Endothelial cell of umbilical vein (primary cell): Measurements from ENCODE around the gene HDAC10. TPM values are rescaled to one million over a fixed set of nuclear protein-coding genes. Genes with fewer than 3 reads are reported as not detected.

Experiments used
- BruUV-seq: library from RNA; stranded (reverse); fragments of 400-500 nt; replicated peaks from 2 replicates; lab custom pipeline; 2021; lab: Mats Ljungman, UMichigan
- CTCF ChIA-PET: fragments of 300-600, 350-600 bp; sonication (Branson Sonifier 250); formaldehyde crosslinking; loops from one replicate; lab custom pipeline; 2021; ENCODE audit warnings: antibody characterized with exemption, inconsistent platforms; lab: Charles Lee
- POLR2A ChIA-PET: fragments of 300-600, 350-600 bp; sonication (Branson Sonifier 250); formaldehyde crosslinking; loops from one replicate; lab custom pipeline; 2021; ENCODE audit warnings: antibody characterized with exemption, inconsistent platforms; lab: Charles Lee
- DNase-seq: peaks from one replicate; pipeline ENCODE4 v3.0.0-alpha.2; 2011; ENCODE audit warnings: low read depth, low spot score
- FAIRE-seq: peaks from 2 replicates; lab custom pipeline; 2011; peaks lifted over from hg19 to GRCh38; lab: Jason Lieb, UNC
- H2AFZ ChIP-seq: 2 replicates; pipeline ENCODE4 v1.6.0; 2012; ENCODE audit warnings: low read depth, low read length, control low read depth, inconsistent platforms
- H3K27ac ChIP-seq: 2 replicates; pipeline ENCODE4 v1.5.1; 2011; ENCODE audit warnings: low read depth, mild to moderate bottlenecking, control low read depth, low read length, moderate library complexity; ENCODE audit not compliant: insufficient read depth
- H3K27me3 ChIP-seq, 2 experiments: 2 replicates each; pipeline versions ENCODE4 v1.6.0 to v1.6.1; 2011; ENCODE audit warnings: low read length in 2 of 2, mixed read lengths in 1 of 2; ENCODE audit not compliant: control insufficient read depth in 2 of 2, insufficient read depth in 2 of 2
- H3K36me3 ChIP-seq, 2 experiments: 2 replicates in 1 of 2; 3 replicates in 1 of 2; pipeline ENCODE4 v1.5.1; 2011; ENCODE audit warnings: low read length in 2 of 2, mild to moderate bottlenecking in 1 of 2, moderate library complexity in 1 of 2; ENCODE audit not compliant: control insufficient read depth in 2 of 2, insufficient read depth in 2 of 2; ENCODE audit errors: extremely low read depth in 1 of 2
- H3K4me1 ChIP-seq: 3 replicates; pipeline ENCODE4 v1.5.1; 2011; ENCODE audit warnings: mild to moderate bottlenecking, low read length; ENCODE audit not compliant: control insufficient read depth, insufficient read depth; ENCODE audit errors: extremely low read depth
- H3K4me2 ChIP-seq: 2 replicates; pipeline ENCODE4 v1.6.1; 2011; ENCODE audit warnings: low read length, control low read depth, mixed read lengths; ENCODE audit not compliant: insufficient read depth
- H3K4me3 ChIP-seq, 3 experiments: fragments of 200-600 bp in 1 of 3; sonication (generic), shearing (Covaris generic) in 1 of 3; replicated peaks in 1 of 3; 2 replicates each; pipeline ENCODE4 v1.5.1; 2011 to 2016; ENCODE audit warnings: control low read depth in 3 of 3, low read length in 3 of 3, mild to moderate bottlenecking in 2 of 3, inconsistent platforms in 1 of 3, low read depth in 1 of 3, moderate library complexity in 1 of 3; ENCODE audit not compliant: insufficient read depth in 1 of 3
- H3K79me2 ChIP-seq: 2 replicates; pipeline ENCODE4 v1.6.0; 2012; ENCODE audit warnings: low read length, inconsistent platforms; ENCODE audit not compliant: control insufficient read depth, insufficient read depth
- H3K9ac ChIP-seq: replicated peaks from 2 replicates; pipeline ENCODE3; 2011; ENCODE audit warnings: low read length, control low read depth; ENCODE audit not compliant: insufficient read depth; ENCODE audit errors: extremely low read depth
- H3K9me1 ChIP-seq: replicated peaks from 3 replicates; pipeline ENCODE4 v1.6.0; 2011; ENCODE audit warnings: mild to moderate bottlenecking, low read length; ENCODE audit not compliant: control insufficient read depth, insufficient read depth; ENCODE audit errors: extremely low read depth
- H3K9me3 ChIP-seq: replicated peaks from 2 replicates; pipeline ENCODE4 v1.5.1; 2012; ENCODE audit warnings: low read length, inconsistent platforms; ENCODE audit not compliant: control insufficient read depth, insufficient read depth
- H4K20me1 ChIP-seq: replicated peaks from 2 replicates; pipeline ENCODE3; 2011; ENCODE audit warnings: mild to moderate bottlenecking, low read length; ENCODE audit not compliant: control insufficient read depth, insufficient read depth; ENCODE audit errors: extremely low read depth
- EZH2 ChIP-seq: IDR thresholded peaks from 2 replicates; pipeline ENCODE4 v1.6.1; 2012; ENCODE audit warnings: borderline replicate concordance, low read depth, mild to moderate bottlenecking, moderate library complexity, low read length, inconsistent platforms; ENCODE audit not compliant: severe bottlenecking
- FOS ChIP-seq: IDR thresholded peaks from 2 replicates; pipeline ENCODE4 v1.6.1; 2011; ENCODE audit warnings: mild to moderate bottlenecking, low read length, moderate library complexity, borderline replicate concordance; ENCODE audit not compliant: insufficient read depth
- GATA2 ChIP-seq: IDR thresholded peaks from 2 replicates; pipeline ENCODE4 v1.7.0; 2011; ENCODE audit warnings: low read depth, mild to moderate bottlenecking, moderate library complexity, mixed read lengths, low read length; ENCODE audit not compliant: insufficient read length, insufficient read depth
- JUN ChIP-seq: IDR thresholded peaks from 2 replicates; pipeline ENCODE4 v1.6.1; 2011; ENCODE audit warnings: borderline replicate concordance, low read depth; ENCODE audit not compliant: insufficient read length, insufficient read depth
- MYC ChIP-seq: IDR thresholded peaks from one replicate; pipeline ENCODE4 v1.6.1; 2011; ENCODE audit warnings: mild to moderate bottlenecking, low read depth, low read length
- POLR2A ChIP-seq: IDR thresholded peaks from 2 replicates; pipeline ENCODE4 v1.6.1; 2012; ENCODE audit warnings: low read depth, mild to moderate bottlenecking, control low read depth, low read length
- POLR2AphosphoS5 ChIP-seq: IDR thresholded peaks from 2 replicates; pipeline ENCODE4 v1.6.1; 2012; ENCODE audit warnings: low read depth, mild to moderate bottlenecking, control low read depth, low read length, moderate library complexity; ENCODE audit not compliant: insufficient read depth
- dilution Hi-C: fragments of 300-500 bp; cut with MboI; formaldehyde crosslinking; loops from one replicate; pipeline ENCODE4 v1.15.0; 2019; ENCODE audit warnings: low sequenced_read_pairs; ENCODE audit not compliant: extremely low pct_ligation_motif_present
- intact Hi-C: fragments of 100-400 bp; cut with micrococcal nuclease; formaldehyde crosslinking; loops from one replicate; pipeline ENCODE4 v1.10.0; 2022
- polyA plus RNA-seq, 4 experiments: library from polyadenylated mRNA; depleted of rRNA in 3 of 4; stranded (reverse) in 3 of 4; unstranded in 1 of 4; fragments of >200 nt; gene quantifications; 2 replicates each; pipeline versions ENCODE4 v1.2.1 to v1.2.3, GENCODE V29; 2011 to 2012; ENCODE audit warnings: missing spikeins in 1 of 4
- total RNA-seq: library from RNA; stranded (reverse); gene quantifications from 2 replicates; pipeline ENCODE4 v1.2.3, GENCODE V29; 2021
- TF ChIP-seq, protein P1 (sequence below), 2 donors: IDR thresholded peaks; 1 replicate in 1 of 2; 2 replicates in 1 of 2; pipeline ENCODE4 v1.5.1; 2011; ENCODE audit warnings: low read length in 2 of 2, mild to moderate bottlenecking in 2 of 2, moderate library complexity in 2 of 2, control low read depth in 1 of 2, inconsistent platforms in 1 of 2, low read depth in 1 of 2; ENCODE audit not compliant: insufficient read depth in 1 of 2; ENCODE audit errors: extremely low read depth in 1 of 2

Gene HDAC10
- total and polyA plus RNA-seq, 2 donors (not counting 3 experiments of a cell fraction or from before 2014, with no cell fraction given) = 32.6 to 47.0 TPM

DNA sequence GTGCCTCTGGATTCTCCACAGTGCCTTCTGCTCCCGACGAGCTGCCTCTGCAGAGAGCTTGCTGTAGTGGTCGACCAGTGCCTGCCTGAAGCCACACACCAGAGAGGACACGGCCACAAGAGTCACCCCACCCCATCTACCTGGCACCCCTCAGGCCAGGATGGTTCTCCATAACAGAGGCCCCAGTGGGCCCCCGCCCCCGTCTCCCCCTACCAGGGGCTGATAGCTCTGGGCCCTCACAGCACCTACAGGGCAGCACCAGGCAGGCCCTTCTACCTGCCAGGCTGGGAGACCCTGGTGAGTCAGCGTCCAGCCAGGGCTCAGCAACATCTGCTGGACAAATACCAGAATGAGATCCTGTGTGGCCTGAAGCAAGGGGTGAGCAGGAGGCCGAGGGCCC, 28.6 kb downstream of the HDAC10 start:
- Histone ChIP-seq H3K4me3 (no peak overlapping the region), H3K79me2 (no peaks in the 10 kb centered on the region), H3K9ac (no peak overlapping the region), H3K36me3 (peaks cover 13 to 59% of the 10 kb centered on the region in 2 experiments), H3K27me3 (no peaks in the 10 kb centered on the region), H3K27ac (no peak overlapping the region), H3K4me1 (no peaks in the 10 kb centered on the region), H2AFZ (no peak overlapping the region), H3K9me1 (no peaks in the 10 kb centered on the region), H3K4me2 (no peak overlapping the region), H4K20me1 (no peaks in the 10 kb centered on the region), H3K9me3 (no peaks in the 10 kb centered on the region)
- CTCF ChIA-PET = interaction anchor here (1.0 to 1.7 kb wide), 3 partner anchors 14 to 292 kb away, joined by 3 to 6 read pairs (median 4); no protein-coding TSS in a partner anchor
- POLR2A ChIA-PET = no interaction called here
- dilution Hi-C loops (no loop called here), intact Hi-C loops (no loop called here)
- DNase-seq (no peak), FAIRE-seq (no peak)
- TF ChIP-seq GATA2 = no peak
- TF ChIP-seq JUN = no peak
- no peak for TF ChIP-seq EZH2
- TF ChIP-seq POLR2A = no peak
- no peak for TF ChIP-seq POLR2AphosphoS5
- TF ChIP-seq FOS = no peak
- TF ChIP-seq, protein P1, sequence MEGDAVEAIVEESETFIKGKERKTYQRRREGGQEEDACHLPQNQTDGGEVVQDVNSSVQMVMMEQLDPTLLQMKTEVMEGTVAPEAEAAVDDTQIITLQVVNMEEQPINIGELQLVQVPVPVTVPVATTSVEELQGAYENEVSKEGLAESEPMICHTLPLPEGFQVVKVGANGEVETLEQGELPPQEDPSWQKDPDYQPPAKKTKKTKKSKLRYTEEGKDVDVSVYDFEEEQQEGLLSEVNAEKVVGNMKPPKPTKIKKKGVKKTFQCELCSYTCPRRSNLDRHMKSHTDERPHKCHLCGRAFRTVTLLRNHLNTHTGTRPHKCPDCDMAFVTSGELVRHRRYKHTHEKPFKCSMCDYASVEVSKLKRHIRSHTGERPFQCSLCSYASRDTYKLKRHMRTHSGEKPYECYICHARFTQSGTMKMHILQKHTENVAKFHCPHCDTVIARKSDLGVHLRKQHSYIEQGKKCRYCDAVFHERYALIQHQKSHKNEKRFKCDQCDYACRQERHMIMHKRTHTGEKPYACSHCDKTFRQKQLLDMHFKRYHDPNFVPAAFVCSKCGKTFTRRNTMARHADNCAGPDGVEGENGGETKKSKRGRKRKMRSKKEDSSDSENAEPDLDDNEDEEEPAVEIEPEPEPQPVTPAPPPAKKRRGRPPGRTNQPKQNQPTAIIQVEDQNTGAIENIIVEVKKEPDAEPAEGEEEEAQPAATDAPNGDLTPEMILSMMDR (IDR thresholded peaks at IDR 0.05; ENCODE audit: extremely low read depth in 1 of 2, insufficient read depth in 1 of 2, low read depth in 1 of 2, low read length in 2 of 2) = no peak
- TF ChIP-seq MYC = no peak
- BruUV-seq = no TSS peak
